Left ventricle myocardium superior (tissue), 1 donor: Measurements from ENCODE around the gene TGFB2. TPM values are rescaled to one million over a fixed set of nuclear protein-coding genes. Genes with fewer than 3 reads are reported as not detected.
"Not testable (repeated sequence)": the region's sequence is repeated elsewhere in the genome, so short reads cannot be mapped to it uniquely, and the experiment has no call there.

Experiments used
- ATAC-seq: fragments of 200-7000 bp; cut with Tn5 transposase; one replicate; pipeline ENCODE4 v1.9.1; 2020; ENCODE audit warnings: mild to moderate bottlenecking, moderate library complexity
- DNase-seq: peaks from one replicate; pipeline ENCODE4 v3.0.0-alpha.2; 2020
- intact Hi-C: fragments of 100-400 bp; cut with micrococcal nuclease; formaldehyde crosslinking; loops from one replicate; pipeline ENCODE4 v1.11.0; 2022
- long read RNA-seq: library from polyadenylated mRNA; unstranded; transcript quantifications from one replicate; pipeline ENCODE4 v2.0.0, GENCODE V29; 2021
- total RNA-seq: library from RNA; stranded (reverse); fragmentation: NEBNext Ultra II Directional; extraction: Animal tissue kit (Norgen Biotek cat#: 25700); gene quantifications from one replicate; pipeline ENCODE4 v1.2.1, GENCODE V29; 2021
- donor health status: DM: no; HTN: yes; CAD: no; lungs with severe emphysema.

The TGFB2 gene
- total RNA-seq = 2.0 TPM
- long read RNA-seq, full-length matches to known transcripts = 1 of 1 reads
- long read RNA-seq, partial matches to known transcripts = 0 of 1 reads
- long read RNA-seq, other reads (novel, unspliced or antisense) = 0 of 1 reads

- DNase-seq (peak; percentile 41), ATAC-seq (peak; percentile 66)
- intact Hi-C loops = loop anchor here (10.0 kb wide), 2 partner anchors 150 to 1220 kb away; no protein-coding TSS in a partner anchor
These were observed at the start of gene TGFB2 for GRCh38 chr1:218344814-218345672. Gene TGFB2, plus strand, starts transcription at chr1:218345336. Its CDS starts 1,366 bp downstream, at chr1:218346702.

- ATAC-seq (no peak), DNase-seq (no peak)
- intact Hi-C loops = no loop called here
These were observed 49.0 kb upstream of the TGFB2 start for GRCh38 chr1:218296162-218296561.

GRCh38 chr1:218297461-218297860 is 47.7 kb upstream of the TGFB2 start:
- DNase-seq = no peak
- intact Hi-C loops = no loop called here

GRCh38 chr1:218297867-218298266 is 47.3 kb upstream of the TGFB2 start:
- DNase-seq = no peak
- intact Hi-C loops = no loop called here
- ATAC-seq = no peak

More at GRCh38 chr1:218297461-218297860, 47.7 kb upstream of the TGFB2 start:
- no peak for ATAC-seq

GRCh38 chr1:218298398-218298797 is 46.7 kb upstream of the TGFB2 start:
- no peak for ATAC-seq
- intact Hi-C loops = no loop called here
- no peak for DNase-seq

GRCh38 chr1:218299416-218299815 is 45.7 kb upstream of the TGFB2 start:
- intact Hi-C loops = no loop called here
- DNase-seq (no peak), ATAC-seq (peak; percentile 24)

GRCh38 chr1:218301217-218301616 is 43.9 kb upstream of the TGFB2 start:
- intact Hi-C loops = no loop called here
- DNase-seq (no peak), ATAC-seq (no peak)

GRCh38 chr1:218302155-218302554 is 43.0 kb upstream of the TGFB2 start:
- no peak for ATAC-seq
- intact Hi-C loops = no loop called here

GRCh38 chr1:218303176-218303879 is 41.8 kb upstream of the TGFB2 start:
- intact Hi-C loops = no loop called here
- ATAC-seq (no peak), DNase-seq (no peak)

More at GRCh38 chr1:218302155-218302554, 43.0 kb upstream of the TGFB2 start:
- DNase-seq = no peak

GRCh38 chr1:218304281-218305039 is 40.7 kb upstream of the TGFB2 start:
- peak; percentile 97 for ATAC-seq
- DNase-seq = peak; percentile 88
- intact Hi-C loops = no loop called here

- ATAC-seq = peak; percentile 75
These were observed 39.6 kb upstream of the TGFB2 start for GRCh38 chr1:218305472-218306064.

GRCh38 chr1:218312509-218312908 is 32.6 kb upstream of the TGFB2 start:
- no peak for ATAC-seq
- no peak for DNase-seq
- intact Hi-C loops = no loop called here

More at GRCh38 chr1:218305472-218306064, 39.6 kb upstream of the TGFB2 start:
- intact Hi-C loops = no loop called here
- no peak for DNase-seq

- DNase-seq = no peak
- ATAC-seq = no peak
- intact Hi-C loops = no loop called here
These were observed 30.8 kb upstream of the TGFB2 start for GRCh38 chr1:218314316-218314715.

- no peak for DNase-seq
- intact Hi-C loops = no loop called here
- no peak for ATAC-seq
These were observed 29.5 kb upstream of the TGFB2 start for GRCh38 chr1:218315638-218316037.

GRCh38 chr1:218317061-218317460 is 28.1 kb upstream of the TGFB2 start:
- intact Hi-C loops = no loop called here
- ATAC-seq (no peak), DNase-seq (no peak)

GRCh38 chr1:218320182-218320581 is 25.0 kb upstream of the TGFB2 start:
- intact Hi-C loops, ATAC-seq, DNase-seq: not testable (repeated sequence)

- no peak for DNase-seq
- intact Hi-C loops = no loop called here
- no peak for ATAC-seq
These were observed 22.4 kb upstream of the TGFB2 start for GRCh38 chr1:218322762-218323161.

- intact Hi-C loops = no loop called here
- DNase-seq = no peak
- no peak for ATAC-seq
These were observed 21.4 kb upstream of the TGFB2 start for GRCh38 chr1:218323568-218324225.

- no peak for ATAC-seq
- DNase-seq = no peak
- intact Hi-C loops = no loop called here
These were observed 20.9 kb upstream of the TGFB2 start for GRCh38 chr1:218324226-218324580.
